GM18867 (cell line): Measurements from ENCODE around the gene CCN2.
A peak's percentile ranks its signal among the peaks of the same experiment; 100 is the strongest.
"Not testable (repeated sequence)": the region's sequence is repeated elsewhere in the genome, so short reads cannot be mapped to it uniquely, and the experiment has no call there.

Experiments
- ATAC-seq: cut with Tn5 transposase; IDR thresholded peaks from one replicate; pipeline ENCODE4 v1.9.1; 2021; ENCODE audit warnings: mild to moderate bottlenecking, moderate library complexity; ENCODE audit not compliant: unreplicated experiment

The CCN2 gene

DNA sequence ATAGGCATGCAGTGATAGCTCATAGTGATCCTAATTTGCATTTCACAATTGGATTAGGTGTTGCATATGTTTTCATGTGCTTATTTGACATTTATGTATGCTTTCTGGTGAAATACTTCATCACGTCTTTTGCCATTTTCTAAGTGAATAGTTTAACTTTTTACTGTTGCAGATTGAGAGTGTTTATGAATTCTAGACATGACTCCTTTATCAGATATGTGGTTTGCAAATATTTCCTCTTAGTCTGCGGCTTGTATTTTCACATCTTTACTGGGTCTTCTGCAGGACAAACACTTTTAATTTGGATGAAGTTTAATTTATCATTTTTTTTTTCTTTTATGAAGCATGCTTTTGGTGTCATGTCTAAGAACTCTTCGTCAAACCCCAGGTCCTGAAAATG, 39.2 kb downstream of the CCN2 start:
- ATAC-seq, result no peak

DNA sequence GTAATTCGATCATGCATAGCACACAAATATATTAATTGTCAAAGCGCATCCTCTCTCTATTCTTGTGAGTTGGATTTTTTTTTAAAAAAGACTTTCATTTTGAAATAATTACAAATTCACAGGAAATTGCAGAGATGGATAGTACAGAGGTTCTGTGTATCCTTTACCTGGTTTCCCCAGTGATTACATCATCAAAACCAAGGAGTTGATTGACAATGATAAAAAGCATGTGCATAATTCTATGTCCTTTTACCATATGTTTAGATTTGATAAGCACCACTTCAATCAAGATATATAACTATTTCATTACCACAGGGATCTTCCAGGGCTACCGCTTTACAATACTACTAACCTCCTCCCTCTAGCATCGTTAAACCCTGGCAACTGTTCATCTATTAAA, 40.2 kb downstream of the CCN2 start:
- no peak for ATAC-seq

DNA sequence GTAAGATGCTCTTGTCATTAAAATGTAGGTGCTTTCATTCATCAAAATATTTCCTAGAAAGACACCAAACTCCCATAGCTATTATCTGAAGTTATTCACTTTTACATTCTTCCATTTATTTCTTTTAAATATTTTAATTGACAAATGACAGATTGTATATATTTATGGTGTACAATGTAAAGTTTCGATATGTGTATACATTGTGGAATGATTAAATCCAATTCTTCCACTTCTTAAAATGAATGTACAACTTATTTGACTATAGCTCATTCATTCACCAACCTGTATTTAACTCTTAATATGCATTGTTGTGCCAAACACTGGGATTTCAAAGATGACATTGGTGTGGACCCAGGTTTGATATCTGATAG, 41.0 kb downstream of the CCN2 start:
- ATAC-seq, result peak; percentile 8

DNA sequence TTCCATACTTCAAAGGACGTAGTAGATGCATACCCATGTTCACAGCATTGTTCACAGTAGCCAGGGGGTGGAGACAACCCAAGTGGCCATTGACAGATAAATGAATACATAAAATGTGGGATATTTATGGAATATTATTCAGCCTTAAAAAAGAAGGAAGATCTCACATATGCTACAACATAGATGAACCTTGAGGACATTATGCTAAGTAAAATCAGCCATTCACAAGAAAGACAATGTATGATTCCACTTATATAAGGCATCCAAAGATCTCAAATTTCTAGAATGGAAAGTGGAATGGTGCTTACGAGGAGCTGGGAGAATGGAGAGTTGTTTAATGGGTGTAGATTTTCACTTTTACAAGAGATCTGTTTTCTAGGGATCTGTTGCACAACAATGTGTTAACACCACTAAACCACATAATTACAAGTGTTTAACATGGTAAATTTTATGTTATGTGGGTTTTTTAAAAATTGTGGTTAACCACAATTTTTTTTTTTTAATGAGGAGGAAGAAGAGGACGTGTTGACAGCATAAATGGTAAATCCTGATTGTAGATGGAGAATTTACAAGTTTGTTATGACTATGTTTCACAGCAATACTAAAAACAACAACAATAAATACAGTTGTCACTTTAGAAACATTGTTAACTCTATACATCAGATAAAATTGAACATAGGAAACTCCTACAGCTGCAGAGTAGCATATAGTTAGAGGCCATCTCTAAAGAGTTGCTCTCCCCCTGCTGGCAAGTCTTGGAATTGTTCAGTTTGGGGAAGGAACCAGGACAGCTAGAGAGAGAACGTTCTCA, 41.6 kb downstream of the CCN2 start:
- peak; percentile 100 for ATAC-seq

DNA sequence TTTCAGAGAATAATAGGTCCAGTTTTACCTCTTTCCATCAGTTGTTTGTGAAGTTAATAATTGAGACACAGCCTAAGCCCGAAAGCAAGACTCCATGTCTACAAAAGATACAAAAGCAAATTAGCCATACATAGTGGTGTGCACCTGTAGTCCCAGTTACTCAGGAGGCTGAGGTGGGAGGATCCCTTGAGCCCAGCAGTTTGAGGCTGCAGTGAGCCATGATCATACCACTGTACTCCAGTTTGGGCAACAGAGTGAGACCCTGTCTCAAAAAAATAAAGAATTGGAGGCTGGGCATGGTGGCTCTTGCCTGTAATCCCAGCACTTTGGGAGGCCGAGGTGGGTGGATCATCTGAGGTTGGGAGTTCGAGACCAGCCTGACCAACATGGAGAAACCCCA, 42.4 kb downstream of the CCN2 start:
- not testable (repeated sequence) for ATAC-seq

DNA sequence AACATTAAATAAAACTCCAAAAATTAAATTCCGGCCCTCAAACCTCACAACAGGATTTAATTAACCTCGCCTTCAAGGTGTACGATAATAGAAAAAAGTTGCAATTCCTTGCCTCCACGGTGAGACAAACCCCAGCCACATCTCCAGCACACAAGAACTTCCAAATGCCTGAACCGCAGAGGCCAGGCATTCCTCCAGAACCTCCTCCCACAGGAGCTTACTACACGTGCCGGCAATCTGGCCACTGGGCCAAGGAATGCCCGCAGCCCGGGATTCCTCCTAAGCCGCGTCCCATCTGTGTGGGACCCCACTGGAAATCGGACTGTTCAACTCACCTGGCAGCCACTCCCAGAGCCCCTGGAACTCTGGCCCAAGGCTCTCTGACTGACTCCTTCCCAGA, 47.4 kb downstream of the CCN2 start:
- not testable (repeated sequence) for ATAC-seq

DNA sequence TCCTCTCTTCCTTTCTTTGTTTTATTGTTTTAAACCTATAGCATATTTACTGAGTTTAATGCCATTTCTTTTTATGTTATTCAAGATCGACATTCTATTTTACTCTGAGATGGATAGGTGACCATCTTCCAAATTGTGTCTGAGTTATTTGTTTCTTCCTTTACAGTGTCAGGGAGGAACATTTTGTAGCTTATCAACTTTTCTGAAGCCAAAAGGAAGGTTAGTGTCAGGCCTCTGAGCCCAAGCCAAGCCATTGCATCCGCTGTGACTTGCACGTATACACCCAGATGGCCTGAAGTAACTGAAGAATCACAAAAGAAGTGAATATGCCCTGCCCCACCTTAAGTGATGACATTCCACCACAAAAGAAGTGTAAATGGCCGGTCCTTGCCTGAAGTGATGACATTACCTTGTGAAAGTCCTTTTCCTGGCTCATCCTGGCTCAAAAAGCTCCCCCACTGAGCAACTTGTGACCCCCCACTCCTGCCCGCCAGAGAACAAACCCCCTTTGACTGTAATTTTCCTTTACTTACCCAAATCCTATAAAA, 49.8 kb downstream of the CCN2 start:
- ATAC-seq, result not testable (repeated sequence)

DNA sequence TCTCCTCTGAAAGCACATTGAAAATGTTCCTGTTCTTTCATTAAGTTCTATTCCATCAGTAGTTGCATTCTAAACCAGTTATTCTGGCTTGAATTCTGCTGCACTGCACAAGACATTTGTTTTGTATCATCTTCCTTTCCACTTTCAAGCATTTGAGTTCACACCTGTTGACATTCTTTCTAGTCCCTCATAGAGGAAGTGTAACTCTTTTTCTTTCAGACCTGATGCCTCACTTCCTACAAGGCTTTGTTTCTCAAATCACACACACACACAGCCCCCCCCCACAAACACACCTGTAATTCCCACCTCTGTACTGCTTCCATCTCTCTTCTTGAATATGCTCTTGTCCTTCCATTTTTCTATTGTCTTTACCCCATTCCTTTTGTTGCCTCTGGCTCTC, 50.9 kb downstream of the CCN2 start:
- ATAC-seq, result no peak

DNA sequence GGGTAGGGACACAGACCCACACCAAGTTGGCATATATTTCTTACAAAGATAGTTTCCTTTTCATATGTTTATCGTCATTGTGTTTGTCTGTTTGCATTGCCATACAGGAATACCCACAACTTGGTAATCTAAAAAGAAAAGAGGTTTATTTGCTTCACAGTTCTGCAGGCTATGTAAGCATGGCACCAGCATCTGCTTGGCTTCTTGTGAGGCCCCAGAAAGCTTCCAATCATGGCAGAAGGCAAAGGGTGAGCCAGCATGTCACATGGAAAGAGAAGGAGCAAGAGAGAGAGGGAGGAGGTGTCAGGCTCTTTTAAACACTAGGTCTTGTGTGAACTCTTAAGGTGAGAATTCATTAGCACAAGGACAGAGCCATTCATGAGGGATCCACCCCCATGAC, 52.5 kb downstream of the CCN2 start:
- no peak for ATAC-seq
